Frontal cortex (tissue), 4 donors: ENCODE measurements around the gene ETFDH. TPM values are rescaled to one million over a fixed set of nuclear protein-coding genes. Genes with fewer than 3 reads are reported as not detected.
A peak's percentile ranks its signal among the peaks of the same experiment; 100 is the strongest.
"Not testable (repeated sequence)": the region's sequence is repeated elsewhere in the genome, so short reads cannot be mapped to it uniquely, and the experiment has no call there.

ENCODE experiments used
- DNase-seq, 2 donors: peaks; one replicate each; pipeline ENCODE4 v3.0.0; 2012; ENCODE audit warnings: low spot score in 2 of 2
- FAIRE-seq: peaks from 2 replicates; lab custom pipeline; 2012; peaks lifted over from hg19 to GRCh38; lab: Jason Lieb, UNC
- total RNA-seq: library from RNA; depleted of rRNA; stranded (reverse); fragments of >200 nt; gene quantifications from one replicate; pipeline ENCODE4 v1.2.3, GENCODE V29; 2014
- donor health status: control.
- donor health status: control.
- donor health status: control.

Gene ETFDH
- total RNA-seq, 1 donor from 2014 or later = 18.8 TPM

DNA sequence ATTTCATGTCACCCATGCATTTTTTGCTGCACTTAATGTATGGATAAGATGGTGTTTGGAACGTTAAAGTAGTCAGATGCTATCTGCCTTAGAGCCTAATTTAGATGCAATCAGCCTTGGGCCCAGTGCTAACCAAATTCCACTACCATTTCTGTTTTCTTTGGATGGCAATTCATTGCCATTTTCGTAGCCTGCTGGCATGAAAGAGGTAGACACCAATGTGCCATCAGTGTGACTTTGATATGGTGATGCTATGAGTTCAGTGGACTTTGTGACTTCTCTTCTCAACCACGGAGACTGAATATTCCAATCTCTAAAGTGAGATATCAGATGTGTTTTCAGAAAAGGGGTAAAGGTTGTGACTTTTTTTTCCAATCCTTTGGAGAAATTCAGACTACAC lies 1.5 kb downstream of the ETFDH start:
- FAIRE-seq (no peak), DNase-seq (no peak)

DNA sequence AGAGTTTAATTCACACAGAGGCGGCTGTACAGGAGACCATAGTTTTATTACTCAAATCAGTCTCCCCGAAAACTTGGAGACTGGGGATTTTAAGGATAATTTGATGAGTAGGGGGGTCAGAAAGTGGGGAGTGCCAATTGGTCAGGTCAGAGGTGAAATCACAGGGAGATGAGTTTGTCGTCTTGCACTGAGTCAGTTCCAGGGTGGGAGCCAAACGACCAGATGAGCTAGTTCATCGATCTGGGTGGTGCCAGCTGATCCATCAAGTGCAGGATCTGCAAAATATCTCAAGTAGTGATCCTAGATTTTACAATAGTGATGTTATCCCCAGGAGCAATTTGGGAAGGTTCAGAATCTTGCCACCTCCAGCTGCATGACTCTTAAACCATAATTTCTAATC lies 4.0 kb downstream of the ETFDH start:
- FAIRE-seq (no peak), DNase-seq (no peak)

DNA sequence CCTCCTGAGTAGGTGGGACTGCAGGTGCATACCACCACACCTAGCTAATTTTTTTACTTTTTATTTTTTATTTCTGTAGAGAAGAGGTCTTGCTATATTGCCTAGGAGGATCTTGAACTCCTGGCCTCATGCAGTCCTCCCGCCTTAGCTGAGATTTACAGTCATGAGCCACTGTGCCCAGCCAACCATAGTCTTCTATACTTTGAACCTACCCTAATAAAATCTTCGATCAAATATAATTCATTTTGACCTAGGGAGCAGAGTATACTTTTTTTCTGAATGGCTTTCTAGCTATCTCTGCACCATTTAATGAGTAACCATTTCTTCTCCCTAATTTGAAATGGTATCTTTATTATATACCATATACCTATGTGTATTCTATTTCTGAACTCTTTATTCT lies 6.7 kb downstream of the ETFDH start:
- DNase-seq (no peak), FAIRE-seq (no peak)

DNA sequence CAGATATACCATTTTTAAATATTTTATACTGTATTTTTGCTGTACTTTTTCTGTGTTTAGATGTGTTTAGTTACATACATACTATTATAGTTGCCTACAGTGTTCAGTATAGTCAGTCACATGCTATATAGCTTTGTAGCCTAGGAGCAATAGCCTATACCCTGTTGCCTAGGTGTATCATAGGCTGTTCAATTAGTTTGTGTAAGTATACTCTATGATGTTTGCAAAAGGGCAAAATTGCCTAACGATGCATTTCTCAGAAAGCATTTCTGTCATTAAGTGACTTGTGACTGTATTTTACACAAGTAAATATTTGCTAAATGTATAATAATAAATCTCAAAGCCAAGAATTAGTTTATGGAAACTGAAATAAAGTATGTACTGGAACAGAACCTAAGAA lies 9.5 kb downstream of the ETFDH start:
- DNase-seq (no peak), FAIRE-seq (no peak)

DNA sequence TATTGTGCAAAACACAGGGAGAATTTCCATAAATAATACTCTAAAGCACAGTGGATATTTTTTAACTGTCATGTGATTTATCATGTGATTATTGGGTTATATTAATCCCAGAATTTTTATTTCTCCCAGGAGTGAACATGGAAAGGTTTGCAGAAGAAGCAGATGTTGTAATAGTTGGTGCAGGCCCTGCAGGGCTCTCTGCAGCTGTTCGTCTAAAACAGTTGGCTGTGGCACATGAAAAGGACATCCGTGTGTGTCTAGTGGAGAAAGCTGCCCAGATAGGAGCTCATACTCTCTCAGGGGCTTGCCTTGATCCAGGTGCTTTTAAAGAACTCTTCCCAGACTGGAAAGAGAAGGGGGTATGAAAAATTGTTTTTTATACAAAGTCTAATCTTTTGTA lies 10.0 kb downstream of the ETFDH start:
- no peak for FAIRE-seq
- DNase-seq = no peak

DNA sequence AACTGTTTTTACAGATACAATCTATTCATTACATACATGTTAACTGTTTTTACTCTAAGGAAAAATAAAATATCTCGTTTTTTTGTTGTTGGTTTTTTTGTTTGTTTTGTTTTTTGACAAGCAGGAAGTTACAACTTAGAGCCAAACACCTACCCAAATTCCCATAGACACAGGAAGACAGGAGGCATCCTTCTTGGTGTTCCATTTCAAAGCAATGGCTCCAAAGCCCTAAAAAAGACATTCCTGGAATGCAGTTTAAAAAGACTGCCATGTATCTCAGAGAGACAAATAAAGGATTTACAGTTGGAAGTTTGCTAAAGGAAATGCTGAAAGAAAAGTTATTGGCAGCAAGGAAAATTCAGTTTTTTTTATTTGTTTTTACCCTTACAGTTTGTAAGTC lies 16.7 kb downstream of the ETFDH start:
- DNase-seq (no peak), FAIRE-seq (no peak)

DNA sequence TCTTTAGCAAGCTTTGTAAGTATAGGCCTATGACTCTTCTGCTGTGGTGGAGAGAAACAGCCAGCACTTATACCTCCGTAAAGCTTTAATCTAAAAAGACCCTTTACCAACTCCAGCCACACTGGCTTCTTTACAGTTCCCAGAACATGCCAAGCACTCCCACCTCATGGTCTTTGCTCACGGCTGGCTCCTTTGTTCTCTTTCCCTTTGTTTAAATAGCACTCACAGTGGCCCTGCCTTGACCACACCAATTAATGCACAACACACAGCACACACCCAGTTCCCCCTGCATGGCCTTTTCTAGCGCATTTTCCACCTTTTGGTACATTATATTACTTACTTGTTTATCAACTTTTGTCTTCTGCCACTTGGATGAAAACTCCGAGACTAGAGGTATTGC lies 32.2 kb downstream of the ETFDH start:
- no peak for FAIRE-seq

DNA sequence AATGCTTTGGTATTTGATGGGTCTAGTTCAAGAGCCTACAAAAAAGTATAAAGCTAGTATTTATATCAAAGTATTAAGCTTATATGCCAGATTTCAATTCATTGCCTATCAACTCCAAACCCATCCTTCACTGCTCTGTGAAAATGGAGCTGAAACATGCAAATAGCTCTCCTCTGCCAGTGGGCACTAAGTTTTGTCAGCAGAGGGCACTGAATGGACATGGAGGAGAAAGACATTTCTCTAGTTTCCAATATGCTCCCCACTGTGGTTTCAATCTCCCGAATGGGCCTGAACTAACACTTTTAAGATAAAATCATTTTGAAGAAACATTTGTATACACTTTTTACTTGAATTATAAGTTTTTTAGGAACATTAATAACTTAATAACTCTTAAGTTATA lies 38.7 kb downstream of the ETFDH start:
- FAIRE-seq (no peak), DNase-seq (no peak)

More for the DNA sequence above, 32.2 kb downstream of the ETFDH start:
- DNase-seq = no peak

DNA sequence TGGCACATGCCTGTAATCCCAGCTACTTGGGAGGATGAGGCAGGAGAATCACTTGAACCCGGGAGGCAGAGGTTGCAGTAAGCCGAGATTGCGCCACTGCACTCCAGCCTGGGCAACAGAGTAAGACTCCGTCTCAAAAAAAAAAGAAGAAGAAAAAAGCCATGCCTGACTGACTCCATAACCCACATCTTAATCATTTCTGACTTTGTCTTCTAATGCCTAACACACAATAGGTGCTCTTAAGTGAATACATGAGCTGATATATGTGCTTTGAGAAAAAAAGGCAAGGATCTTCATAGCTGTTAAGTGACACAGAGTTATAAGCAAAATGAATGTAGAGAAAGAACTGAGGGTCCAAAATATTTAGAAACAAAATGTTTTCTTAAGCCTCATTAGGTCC lies 40.5 kb downstream of the ETFDH start:
- FAIRE-seq, DNase-seq: not testable (repeated sequence)

DNA sequence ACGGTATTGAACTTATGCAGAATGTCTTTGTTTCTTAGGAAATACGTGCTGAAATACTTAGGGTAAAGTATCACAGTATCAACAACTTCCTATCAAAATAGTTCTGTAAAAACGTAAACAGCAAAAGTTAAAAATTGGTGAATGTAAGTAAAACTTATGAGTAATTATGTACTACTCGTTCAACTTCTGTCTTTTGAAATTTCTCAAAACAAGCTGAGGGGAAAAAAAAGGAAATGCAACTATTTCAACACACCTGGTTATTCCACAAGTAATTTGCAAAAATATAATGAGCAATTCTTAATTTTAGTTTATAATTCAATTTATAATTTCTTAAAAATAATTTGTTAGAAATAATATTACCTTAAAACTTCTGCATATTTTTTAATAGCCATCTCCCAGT lies 42.8 kb downstream of the ETFDH start:
- FAIRE-seq = peak; percentile 82

DNA sequence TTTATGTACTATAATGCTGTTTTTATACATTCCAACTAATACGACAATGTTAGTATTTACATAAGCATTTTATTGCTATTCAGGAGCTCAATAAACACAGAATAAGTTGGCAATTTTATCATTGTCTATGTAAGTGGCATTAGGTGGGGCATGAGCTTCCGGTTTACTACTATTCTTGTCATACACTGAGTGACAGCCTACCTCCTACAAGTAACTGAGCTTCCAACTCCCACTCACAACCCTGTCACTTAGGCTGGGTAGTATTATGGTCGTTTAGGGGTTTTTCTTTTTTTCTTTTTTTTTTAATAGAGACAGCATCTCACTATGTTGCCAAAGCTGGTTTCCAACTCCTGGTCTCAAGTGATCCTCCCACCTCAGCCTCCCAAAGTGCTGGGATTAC lies 43.7 kb downstream of the ETFDH start:
- FAIRE-seq (no peak), DNase-seq (no peak)

More for the DNA sequence above, 42.8 kb downstream of the ETFDH start:
- DNase-seq = no peak

DNA sequence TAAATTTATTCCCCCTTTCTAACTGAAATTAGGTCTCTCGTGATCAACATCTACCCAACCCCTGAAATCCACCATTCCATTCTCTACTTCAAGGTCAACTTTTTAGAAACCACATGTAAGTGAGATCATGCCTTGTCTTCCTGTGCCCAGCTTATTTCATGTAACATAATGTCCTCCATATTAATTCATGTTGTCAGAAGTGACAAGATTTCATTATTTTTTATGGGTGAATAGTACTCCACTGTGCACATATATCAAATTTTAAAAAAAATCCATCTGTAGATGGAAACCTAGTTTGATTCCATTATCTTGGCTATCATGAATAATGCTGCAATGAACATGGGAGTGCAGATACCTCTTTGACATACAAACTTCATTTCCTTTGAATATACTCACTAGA lies 49.6 kb downstream of the ETFDH start:
- FAIRE-seq = no peak
- no peak for DNase-seq

DNA sequence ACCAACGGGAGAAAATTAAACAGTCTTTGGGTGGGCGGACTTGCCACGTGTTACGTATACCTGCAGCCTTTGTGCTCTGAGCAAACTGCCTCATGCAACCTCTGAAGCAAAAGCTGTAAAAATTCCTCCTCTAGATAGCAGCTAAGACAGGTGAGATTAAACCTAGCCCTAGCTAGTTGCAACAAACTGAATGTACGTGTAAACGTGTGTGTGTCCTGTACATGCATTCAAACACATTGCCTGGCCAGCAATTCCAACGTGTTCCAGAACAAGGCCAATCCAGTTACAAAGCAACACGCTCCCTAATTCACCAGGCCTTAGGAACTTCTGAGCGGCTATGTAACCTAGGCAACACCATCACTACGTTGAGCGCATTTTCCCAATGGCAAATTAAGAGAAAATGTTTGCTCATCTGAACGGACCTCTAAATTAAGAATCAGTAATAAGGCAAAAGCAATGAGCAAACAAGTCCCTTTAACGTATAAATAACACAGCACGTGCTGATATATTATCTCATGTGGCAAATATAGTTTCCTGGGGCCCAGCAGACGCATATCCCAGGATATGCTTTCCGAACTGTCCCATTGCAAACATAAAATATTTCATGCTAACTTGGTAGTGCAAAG lies 50.3 kb downstream of the ETFDH start:
- no peak for FAIRE-seq
- peak in 1 of 2 donors; percentile 13 for DNase-seq

DNA sequence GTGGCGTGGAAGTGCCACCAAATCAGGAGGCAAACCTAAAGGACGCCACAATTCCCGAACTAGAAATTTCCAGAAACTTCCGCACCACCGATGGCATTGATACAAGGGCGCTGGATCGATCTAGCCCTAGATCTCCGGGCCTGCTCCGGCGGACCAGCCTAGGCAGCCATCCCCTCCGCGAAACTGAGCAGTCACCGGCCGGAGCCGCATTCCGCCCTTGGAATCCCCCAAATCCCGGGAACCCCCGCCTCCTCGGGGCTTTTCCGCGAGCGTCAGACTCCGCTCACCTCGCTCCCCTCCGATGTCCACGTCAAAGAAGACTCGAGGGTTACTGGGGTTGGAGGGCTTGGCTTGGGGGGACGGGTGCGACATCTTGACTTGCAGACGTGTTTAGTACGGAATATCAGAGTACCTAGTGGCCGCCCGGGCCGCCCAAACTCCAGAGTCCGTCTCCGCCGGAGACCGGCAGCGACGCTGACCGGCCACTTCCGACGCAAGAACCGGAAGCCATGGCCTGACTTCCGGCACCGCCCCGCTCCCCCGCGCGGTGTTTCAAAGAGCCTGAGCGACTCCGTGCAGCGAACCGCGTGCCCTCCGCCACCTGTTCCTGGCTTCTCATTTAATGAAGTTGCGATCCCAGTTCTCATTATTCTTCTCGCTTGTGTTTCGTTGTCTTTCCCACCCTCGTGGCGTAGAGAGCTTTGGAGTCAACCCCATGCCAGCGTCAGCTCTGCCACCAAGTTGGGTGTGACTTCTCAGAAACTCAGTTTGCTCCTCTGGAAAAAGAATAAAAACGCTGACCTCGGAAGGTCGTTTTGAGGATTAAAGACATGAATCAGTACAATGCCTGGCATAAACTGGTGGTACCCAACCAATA lies 51.1 kb downstream of the ETFDH start, which contains the start of gene PPID:
Gene PPID (minus strand): TSS at position 480 of the 877 bp plus-strand sequence. CDS start 108 bp downstream, at position 372.
- no peak for FAIRE-seq
- peak; percentile 67 to 80 for DNase-seq

DNA sequence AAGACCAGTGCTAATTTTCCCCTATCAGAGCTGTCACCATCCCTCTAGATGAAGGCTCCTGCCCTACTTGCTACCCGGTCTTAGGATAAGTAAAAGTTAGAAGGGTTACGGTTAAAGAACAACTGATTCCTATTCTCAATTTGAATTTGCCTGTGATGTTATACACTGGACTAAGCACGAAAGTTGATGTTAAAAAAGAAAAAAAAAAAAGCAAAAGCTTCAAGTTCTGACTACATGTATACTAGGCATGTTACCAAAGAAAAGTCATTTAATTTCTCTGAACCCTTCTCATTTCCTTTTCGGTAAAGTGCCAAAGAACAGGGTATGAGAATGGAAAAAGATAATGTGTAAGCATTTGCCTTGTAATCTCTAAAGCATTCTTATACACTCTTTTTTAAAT lies 52.5 kb downstream of the ETFDH start:
- DNase-seq (no peak), FAIRE-seq (no peak)

DNA sequence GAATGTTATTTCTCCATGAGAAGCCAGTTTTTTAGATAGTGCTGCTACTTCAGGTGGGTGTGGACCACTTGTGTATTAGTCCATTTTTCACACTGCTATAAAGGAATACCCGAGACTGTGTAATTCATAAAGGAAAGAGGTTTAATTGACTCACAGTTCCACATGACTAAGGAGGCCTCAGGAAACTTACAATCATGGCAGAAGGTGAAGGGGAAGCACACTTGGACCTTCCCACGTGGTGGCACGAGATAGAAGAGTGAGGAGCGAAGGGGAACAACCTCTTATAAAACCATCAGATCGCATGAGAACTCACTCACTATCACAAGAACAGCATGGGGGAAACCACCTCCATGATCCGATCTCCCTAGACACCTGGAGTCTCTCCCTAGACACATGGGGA lies 54.5 kb downstream of the ETFDH start:
- DNase-seq (no peak), FAIRE-seq (no peak)

DNA sequence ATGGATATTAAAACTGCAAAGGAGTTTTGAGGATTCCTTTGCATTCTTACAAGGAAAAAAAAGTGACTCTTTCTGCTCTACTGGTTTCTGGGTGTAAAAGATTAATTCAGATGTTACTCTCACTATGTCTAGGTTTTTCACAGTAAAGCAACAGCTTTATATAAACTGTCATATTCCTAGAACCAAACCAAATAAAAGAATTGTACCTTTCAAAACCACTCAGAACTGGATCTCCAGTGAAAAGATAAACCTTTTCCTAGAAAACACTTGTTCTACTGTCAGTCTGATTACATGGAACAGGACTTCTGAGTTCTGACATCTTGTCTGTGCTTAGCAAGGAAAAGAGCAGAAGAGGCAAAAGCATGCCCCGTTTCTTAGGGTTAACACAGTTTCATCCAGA lies 56.1 kb downstream of the ETFDH start:
- DNase-seq = no peak
- no peak for FAIRE-seq

DNA sequence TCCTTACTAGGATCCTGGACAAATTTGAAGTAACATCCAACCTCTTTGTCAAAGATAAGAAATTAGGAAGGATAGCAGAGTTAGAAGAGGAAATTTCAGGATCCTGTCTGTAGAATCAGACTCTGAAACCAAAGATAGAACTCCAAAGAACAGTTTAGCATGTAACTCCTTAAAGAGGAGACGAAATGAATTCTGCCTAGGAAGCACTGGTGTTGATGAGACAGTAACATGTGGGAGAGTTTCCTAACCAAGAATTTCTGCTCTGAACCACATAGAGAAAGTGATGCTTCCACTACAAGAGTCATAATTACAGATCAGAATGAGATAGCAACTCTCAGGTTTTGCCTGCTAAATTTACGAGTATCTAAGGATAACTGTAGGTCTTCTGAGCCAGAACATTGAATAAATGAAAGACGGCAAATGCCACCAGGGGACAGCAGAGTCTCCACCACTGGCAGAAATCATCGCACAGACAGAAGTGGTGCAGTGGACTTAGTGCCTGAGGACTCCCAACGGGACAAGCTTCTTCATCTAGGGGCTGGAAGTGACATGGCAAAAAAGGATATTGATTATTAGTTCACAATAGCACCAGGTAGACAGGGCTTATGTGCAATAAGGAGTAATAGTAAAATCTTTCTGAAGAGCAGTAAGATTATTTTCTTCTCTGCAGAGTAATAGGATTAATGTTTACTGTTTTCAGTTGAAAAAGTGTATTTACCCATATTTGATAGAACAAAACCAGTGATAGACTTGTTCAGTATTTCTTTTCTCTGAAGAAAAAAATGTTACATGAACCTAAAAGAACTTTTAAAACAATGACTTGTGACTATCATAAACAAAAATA lies 57.8 kb downstream of the ETFDH start:
- FAIRE-seq = peak; percentile 52

DNA sequence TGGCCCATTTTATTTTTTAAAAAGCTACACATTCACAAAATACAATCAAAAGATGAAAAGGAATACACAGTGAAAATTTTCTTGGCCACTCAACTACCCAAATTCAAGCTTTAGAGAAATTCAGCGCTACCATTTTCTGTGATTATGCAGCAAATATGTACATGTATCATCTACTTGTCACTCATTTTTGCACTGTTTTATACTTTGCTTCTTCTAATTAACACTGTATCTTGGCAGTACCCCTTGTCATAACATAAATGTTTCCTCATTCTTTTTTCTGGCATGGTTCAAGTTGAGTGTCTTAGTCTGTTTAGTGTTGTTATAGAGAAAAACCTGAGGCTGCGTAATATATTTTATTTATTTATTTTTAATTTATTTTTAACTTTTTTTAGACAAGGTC lies 66.8 kb downstream of the ETFDH start:
- no peak for FAIRE-seq

More for the DNA sequence above, 57.8 kb downstream of the ETFDH start:
- DNase-seq = peak; percentile 66 to 67

DNA sequence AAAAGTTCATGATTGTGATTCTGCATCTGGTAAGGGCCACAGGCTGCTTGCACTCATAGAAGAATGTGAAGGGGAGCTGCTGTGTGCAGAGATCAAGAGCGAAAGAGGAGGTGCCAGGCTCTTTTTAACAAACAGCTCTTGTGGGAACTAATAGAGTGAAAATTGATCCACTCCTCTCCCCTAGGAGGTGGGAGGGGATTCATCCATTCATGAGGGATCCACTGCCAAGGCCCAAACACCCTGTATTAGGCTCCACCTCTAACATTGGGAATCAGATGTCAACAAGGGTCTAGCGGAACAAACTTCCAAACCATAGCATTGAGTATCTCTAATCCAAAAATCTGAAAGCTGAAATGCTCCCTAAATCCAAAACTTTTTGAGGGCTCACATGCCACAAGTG lies 67.5 kb downstream of the ETFDH start:
- DNase-seq (no peak), FAIRE-seq (no peak)

More for the DNA sequence above, 66.8 kb downstream of the ETFDH start:
- DNase-seq = no peak
